ENCODE data around the gene KLK12. TPM values are rescaled to one million over a fixed set of nuclear protein-coding genes. Genes with fewer than 3 reads are reported as not detected.
A peak's percentile ranks its signal among the peaks of the same experiment; 100 is the strongest.

KLK12 gene
- total RNA-seq, 1 donor from 2014 or later: 1.9 TPM

GRCh38 chr19:51027873-51028272 lies 6.9 kb downstream of the KLK12 start:
- ATAC-seq (no peak), DNase-seq (no peak)
- peaks cover 64% of the 10 kb centered on the region for H3K27me3 ChIP-seq (ENCODE audit: low read depth)
- no peak for TF ChIP-seq CTCF (IDR thresholded peaks at IDR 0.05)
- no peaks in the 10 kb centered on the region for H3K4me1 ChIP-seq
- no peaks in the 10 kb centered on the region for H3K9me3 ChIP-seq
- no peaks in the 10 kb centered on the region for H3K36me3 ChIP-seq
- H3K27ac ChIP-seq: no peak overlapping the region
- no peak overlapping the region for H3K4me3 ChIP-seq
- intact Hi-C loops (cut with DNase I): no loop called here

GRCh38 chr19:51027126-51027806 lies 7.5 kb downstream of the KLK12 start:
- H3K36me3 ChIP-seq: no peaks in the 10 kb centered on the region
- no peak overlapping the region for H3K27ac ChIP-seq
- no peak for DNase-seq
- no peak overlapping the region for H3K4me3 ChIP-seq
- TF ChIP-seq CTCF (IDR thresholded peaks at IDR 0.05): no peak
- H3K9me3 ChIP-seq: no peaks in the 10 kb centered on the region
- H3K4me1 ChIP-seq: no peaks in the 10 kb centered on the region
- no peak for ATAC-seq
- intact Hi-C loops (cut with DNase I): no loop called here
- H3K27me3 ChIP-seq (ENCODE audit: low read depth): peaks cover 67% of the 10 kb centered on the region

GRCh38 chr19:51026554-51026831 lies 8.3 kb downstream of the KLK12 start, which contains the start of gene KLK11:
Gene KLK11, minus strand, starts transcription at chr19:51026616. Its CDS starts 985 bp downstream, at chr19:51025631.
- peaks cover 61% of the 10 kb centered on the region for H3K27me3 ChIP-seq (ENCODE audit: low read depth)
- no peak within 1 kb of the TSS for H3K4me3 ChIP-seq
- DNase-seq (no peak), ATAC-seq (peak; percentile 64 to 84)
- H3K36me3 ChIP-seq: no peaks in the 10 kb centered on the region
- TF ChIP-seq CTCF (IDR thresholded peaks at IDR 0.05): no peak
- H3K9me3 ChIP-seq: no peaks in the 10 kb centered on the region
- intact Hi-C loops (cut with DNase I): no loop called here
- H3K27ac ChIP-seq: no peak within 1 kb of the TSS
- no peaks in the 10 kb centered on the region for H3K4me1 ChIP-seq

- no peak overlapping the region for H3K4me3 ChIP-seq
- H3K36me3 ChIP-seq: no peaks in the 10 kb centered on the region
- no peak for TF ChIP-seq CTCF (IDR thresholded peaks at IDR 0.05)
- H3K27me3 ChIP-seq (ENCODE audit: low read depth): peaks cover 61% of the 10 kb centered on the region
- no peak for DNase-seq
- no peaks in the 10 kb centered on the region for H3K9me3 ChIP-seq
- ATAC-seq: peak in 1 of 2 donors; percentile 58
- H3K4me1 ChIP-seq: no peaks in the 10 kb centered on the region
- no peak overlapping the region for H3K27ac ChIP-seq
- intact Hi-C loops (cut with DNase I): no loop called here
These were observed 8.8 kb downstream of the KLK12 start for GRCh38 chr19:51025809-51026553.

- DNase-seq (no peak), ATAC-seq (peak in 1 of 2 donors; percentile 5)
- Histone ChIP-seq H3K27me3 (ENCODE audit: low read depth) (peaks cover 62% of the 10 kb centered on the region), H3K4me1 (no peaks in the 10 kb centered on the region), H3K36me3 (no peaks in the 10 kb centered on the region), H3K27ac (no peak overlapping the region), H3K4me3 (no peak overlapping the region), H3K9me3 (no peaks in the 10 kb centered on the region)
- TF ChIP-seq CTCF (IDR thresholded peaks at IDR 0.05): no peak
- intact Hi-C loops (cut with DNase I): no loop called here
These were observed 9.4 kb downstream of the KLK12 start for GRCh38 chr19:51025401-51025800.

All from lower lobe of right lung (tissue), 2 donors.